GM18867 (cell line): Measurements from ENCODE around the gene CDH4.

ENCODE experiments used
- ATAC-seq: cut with Tn5 transposase; IDR thresholded peaks from one replicate; pipeline ENCODE4 v1.9.1; 2021; ENCODE audit warnings: mild to moderate bottlenecking, moderate library complexity; ENCODE audit not compliant: unreplicated experiment

The CDH4 gene

DNA sequence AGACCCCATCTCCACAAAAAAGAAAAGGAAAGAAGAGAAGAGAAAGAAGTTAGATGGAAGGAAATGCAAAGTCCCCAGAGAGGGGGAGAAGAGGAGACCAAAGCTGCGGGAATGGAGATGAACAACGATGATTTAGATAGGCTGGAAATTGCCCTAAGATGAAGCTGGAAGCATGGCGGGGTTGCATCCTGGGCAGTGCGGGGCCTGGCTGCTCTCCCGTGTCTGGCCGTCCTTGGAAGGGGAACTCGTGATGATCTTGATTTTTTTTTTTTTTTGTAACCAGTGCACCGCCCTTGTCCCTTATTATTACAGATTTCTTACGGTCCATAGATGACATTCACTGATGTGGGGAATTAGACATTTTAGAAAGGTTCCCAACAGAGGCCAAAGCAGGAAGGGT lies 276.5 kb downstream of the CDH4 start:
- ATAC-seq, result no peak

DNA sequence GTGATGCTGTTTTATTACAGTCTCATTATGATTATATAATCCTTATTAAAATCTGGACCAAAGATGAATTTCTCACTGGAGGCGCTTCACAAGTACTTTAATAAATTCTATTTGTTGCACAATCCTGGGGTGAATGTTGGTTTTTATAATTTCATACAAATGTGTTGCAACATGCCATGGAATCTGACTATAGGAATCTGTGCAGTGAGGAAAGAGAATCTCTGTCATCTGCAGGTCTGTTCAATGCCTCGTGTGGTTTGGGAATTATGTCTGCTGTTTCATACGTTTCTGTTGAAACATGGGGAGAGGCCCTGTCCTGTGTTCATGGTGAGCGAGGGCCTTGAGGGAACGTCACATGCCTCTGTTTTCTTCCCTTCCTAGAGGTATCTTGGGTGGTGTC lies 277.3 kb downstream of the CDH4 start:
- no peak for ATAC-seq

GRCh38 chr20:61531553-61532345 lies 279.7 kb downstream of the CDH4 start:
- ATAC-seq, result no peak

- ATAC-seq, result no peak
These were observed 280.7 kb downstream of the CDH4 start for GRCh38 chr20:61532736-61533135.

- no peak for ATAC-seq
These were observed 281.2 kb downstream of the CDH4 start for GRCh38 chr20:61533231-61533631.

DNA sequence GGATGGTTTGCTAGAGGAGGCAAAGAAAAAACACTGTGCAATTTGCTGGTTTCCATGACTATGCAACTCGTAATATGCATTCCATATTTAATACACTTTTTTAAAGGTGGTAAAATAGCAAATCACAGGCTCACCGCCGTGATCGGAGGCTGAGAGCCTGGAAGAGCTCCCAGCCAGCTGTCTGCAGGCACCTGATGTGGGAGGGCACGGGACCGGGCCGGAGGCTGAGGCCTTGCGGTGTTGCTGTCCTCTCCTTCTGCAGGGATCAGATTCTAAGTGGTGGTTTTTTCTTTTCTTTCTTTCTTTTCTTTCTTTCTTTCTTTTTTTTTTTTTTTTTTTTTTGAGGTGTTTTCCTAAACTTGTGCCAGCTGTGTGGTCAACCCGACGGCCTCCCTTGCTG lies 282.3 kb downstream of the CDH4 start:
- ATAC-seq, result no peak

GRCh38 chr20:61535091-61535490 lies 283.0 kb downstream of the CDH4 start:
- no peak for ATAC-seq

DNA sequence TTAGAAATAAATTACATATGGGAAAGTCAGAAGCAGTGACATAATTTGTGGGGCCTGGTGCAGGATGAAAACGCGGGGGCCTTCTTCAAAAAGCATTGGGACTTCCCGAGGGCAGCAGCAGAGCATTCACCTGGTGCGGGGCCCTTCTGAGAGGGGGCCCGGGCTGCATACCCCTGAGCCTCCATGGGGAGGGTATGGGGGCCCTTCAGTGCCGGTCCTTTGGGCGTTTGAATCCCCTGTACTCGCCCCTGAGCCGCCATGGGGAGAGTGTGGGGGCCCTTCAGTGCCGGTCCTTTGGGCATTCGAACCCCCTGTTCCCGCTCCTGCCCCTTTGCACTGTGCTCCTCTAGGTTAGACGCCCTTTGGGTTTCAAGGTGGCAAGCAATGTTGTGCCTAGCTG lies 283.5 kb downstream of the CDH4 start:
- no peak for ATAC-seq

- ATAC-seq, result no peak
These were observed 283.9 kb downstream of the CDH4 start for GRCh38 chr20:61535956-61536355.

- ATAC-seq, result no peak
These were observed 284.6 kb downstream of the CDH4 start for GRCh38 chr20:61536671-61537070.

DNA sequence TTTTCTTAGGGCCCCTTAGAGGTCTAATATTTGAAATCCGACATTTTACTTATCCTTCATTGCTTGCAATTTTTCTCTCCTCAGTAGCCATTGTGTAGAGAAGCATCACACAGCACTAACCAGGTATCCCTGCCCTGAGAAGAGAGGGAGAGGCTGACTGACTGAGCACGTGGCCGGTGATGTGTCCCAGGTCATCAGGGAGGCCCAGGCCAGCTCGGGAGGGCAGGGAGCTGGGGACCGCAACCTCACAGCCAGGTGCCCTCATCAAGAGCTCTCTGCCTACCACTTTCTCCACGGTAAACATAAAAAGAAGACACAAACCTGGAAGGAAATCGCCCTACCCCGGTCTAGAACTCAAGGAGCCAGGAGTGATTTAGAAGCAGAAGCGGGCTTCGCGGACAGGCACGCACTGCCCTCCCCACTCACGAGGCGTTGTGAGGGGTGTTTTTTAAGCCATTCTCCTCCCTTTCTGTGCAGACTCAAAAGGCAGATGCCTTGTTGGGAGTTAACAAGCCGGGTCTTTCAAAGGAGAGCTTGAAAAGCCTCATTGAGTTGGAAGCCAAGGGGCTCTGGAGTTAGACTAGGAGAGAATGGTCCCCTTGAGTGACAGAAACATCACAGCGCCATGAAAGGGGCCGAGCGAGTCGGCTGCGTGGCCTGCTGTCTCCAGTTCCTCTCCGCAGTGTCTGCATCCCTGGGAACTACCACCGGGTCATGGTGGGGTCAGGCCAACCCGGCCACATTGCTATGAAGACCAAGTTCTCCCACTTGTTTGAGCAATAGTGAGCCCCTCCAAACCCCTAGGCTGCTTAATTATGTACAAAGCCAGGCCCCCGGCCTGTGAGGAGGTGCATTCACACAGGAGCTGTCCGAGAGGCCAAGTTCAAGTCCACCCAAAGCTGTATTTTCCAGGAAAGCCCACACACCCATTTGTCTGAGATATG lies 285.4 kb downstream of the CDH4 start:
- no peak for ATAC-seq

DNA sequence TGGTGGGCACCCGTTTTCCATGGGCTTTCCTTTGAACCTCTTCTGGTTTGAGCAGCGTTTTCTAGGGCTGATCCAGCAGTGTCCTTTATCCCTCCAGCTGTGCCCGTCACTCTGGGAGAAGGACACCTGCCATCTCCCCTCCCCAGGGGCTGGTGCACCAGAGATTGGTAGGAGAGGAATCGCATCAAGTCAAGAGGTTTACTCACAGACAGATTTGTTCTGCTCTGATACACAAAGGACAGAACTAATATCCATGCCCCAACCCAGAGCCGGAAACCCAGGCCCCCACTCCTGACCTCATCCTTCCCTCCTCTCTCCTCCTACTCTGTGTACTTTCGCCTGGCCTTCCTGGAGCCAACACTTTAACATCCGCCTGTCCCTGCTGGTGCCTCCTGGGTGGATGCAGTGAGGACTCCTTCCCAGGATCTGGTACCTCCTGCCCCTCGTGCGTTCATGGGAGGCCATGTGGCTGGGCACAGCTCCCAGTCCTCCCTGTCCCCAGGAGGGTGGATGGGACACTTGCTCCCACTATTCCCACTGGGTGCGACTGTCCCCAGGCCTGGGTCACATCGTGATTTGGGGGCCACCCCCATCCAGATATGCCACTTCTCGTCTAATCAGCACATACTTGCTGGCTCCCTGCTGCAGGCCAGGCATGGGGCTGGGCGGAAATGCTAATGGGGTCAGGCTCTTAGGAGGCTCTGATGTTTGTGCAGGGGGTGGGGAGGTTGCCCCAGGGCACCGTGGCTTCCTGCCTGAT lies 286.3 kb downstream of the CDH4 start:
- ATAC-seq, result no peak

DNA sequence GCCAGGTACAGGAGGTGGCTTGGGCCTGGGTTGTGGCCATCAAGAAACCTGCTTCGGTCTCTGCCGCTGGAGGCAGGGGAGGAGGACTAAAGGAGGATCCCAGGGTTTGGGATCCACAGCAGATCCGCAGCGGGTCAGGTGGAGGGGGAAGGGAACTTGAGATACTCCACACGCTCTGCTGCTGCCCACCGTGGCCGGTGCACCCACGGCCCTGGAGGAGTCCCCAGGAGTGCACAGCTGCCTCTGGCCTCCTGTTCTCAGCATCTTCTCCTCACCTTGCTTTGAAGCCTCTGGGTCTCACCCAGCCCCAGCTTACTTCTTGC lies 286.8 kb downstream of the CDH4 start:
- no peak for ATAC-seq

- ATAC-seq, result no peak
These were observed 287.8 kb downstream of the CDH4 start for GRCh38 chr20:61539706-61540360.

- no peak for ATAC-seq
These were observed 289.5 kb downstream of the CDH4 start for GRCh38 chr20:61541537-61541936.

GRCh38 chr20:61543086-61543485 lies 291.0 kb downstream of the CDH4 start:
- no peak for ATAC-seq

GRCh38 chr20:61543931-61544745 lies 292.1 kb downstream of the CDH4 start:
- no peak for ATAC-seq

DNA sequence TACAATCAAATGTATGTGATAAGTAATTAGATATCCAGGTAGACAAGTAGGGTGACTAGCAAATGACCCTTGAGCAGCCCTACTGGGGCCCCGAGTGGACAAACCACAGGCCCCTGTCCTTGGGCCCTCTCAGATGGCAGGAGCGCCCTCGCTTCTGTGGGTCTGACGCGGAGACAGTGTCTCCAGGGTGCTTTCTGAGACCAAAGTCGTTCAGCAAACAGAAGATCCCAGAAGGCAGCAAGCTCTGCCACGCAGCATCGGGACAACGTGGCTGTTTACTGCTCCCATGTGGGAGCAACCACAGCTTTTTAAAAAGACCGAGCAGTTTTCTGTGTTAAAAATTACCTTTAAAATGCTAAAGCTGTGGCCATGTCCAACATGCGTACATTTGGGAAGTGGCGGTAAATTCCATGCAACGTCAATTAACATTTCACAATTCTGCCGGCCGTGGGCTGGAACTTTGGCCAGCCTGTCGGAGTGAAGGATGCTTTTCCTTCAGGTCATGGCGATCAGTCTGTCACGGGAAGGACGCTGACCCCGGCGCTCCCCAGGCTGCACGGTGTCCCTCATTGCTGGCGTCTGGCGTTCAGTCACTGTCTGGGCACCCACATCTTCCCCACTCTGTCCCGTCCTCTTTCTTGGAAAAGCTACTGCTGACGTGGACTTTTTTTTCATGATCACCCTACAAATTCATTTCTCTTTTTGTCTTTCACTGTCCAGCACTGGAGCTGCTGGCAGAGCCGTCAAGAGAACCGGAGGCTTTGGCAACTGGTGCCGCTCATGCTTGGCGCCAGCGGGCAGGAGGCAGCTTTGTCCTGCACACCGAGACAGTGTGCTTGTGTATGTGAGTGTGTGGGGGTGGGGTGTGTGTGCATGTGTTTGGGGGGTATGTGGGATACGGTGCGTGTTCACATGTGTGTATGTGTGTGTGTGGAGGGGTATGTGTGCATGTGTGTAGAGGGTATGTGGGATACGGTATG lies 293.1 kb downstream of the CDH4 start:
- ATAC-seq, result no peak

DNA sequence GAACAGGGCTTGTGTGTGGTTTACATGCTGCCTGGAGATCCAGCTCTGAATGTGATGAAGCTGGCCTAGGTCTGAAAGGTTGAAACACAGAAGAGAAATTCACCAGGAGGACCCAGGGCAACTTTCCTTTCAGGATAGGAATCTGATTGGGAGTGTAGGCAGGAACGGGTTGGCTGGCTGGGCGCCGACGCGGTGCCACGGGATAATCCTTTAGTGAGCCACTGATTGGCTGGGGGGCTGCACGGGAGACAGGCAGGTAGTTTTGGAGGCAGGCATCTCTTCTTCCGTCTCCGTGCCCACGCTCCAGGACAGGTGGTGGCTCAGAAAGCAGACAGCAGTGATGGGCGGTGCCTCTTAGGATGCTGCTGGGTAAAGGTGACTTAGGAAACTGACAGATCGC lies 294.6 kb downstream of the CDH4 start:
- ATAC-seq, result no peak
